ENCODE results near the gene TRERF1. TPM values are rescaled to one million over a fixed set of nuclear protein-coding genes. Genes with fewer than 3 reads are reported as not detected.

TRERF1 gene
- total RNA-seq, 1 donor from 2014 or later = 8.7 TPM

- H3K27ac Mint-ChIP-seq (ENCODE audit: unreplicated experiment) = no peak overlapping the region
- H3K9me3 Mint-ChIP-seq (ENCODE audit: unreplicated experiment) = no peaks in the 10 kb centered on the region
- H3K27me3 Mint-ChIP-seq (ENCODE audit: unreplicated experiment) = peaks cover 2% of the 10 kb centered on the region
- TF ChIP-seq CTCF (IDR thresholded peaks at IDR 0.05; ENCODE audit: unreplicated experiment) = no peak
- DNase-seq (ENCODE audit: low spot score) = no peak
- H3K4me3 Mint-ChIP-seq (ENCODE audit: unreplicated experiment) = no peak overlapping the region
- peaks cover 5% of the 10 kb centered on the region for H3K4me1 Mint-ChIP-seq (ENCODE audit: unreplicated experiment)
- H3K36me3 Mint-ChIP-seq (ENCODE audit: low read depth, unreplicated experiment) = no peaks in the 10 kb centered on the region
These were observed 149.7 kb downstream of the TRERF1 start for GRCh38 chr6:42301986-42302385.

- peaks cover 17% of the 10 kb centered on the region for H3K4me1 Mint-ChIP-seq (ENCODE audit: unreplicated experiment)
- no peaks in the 10 kb centered on the region for H3K9me3 Mint-ChIP-seq (ENCODE audit: unreplicated experiment)
- no peak overlapping the region for H3K27ac Mint-ChIP-seq (ENCODE audit: unreplicated experiment)
- no peak overlapping the region for H3K4me3 Mint-ChIP-seq (ENCODE audit: unreplicated experiment)
- no peaks in the 10 kb centered on the region for H3K36me3 Mint-ChIP-seq (ENCODE audit: low read depth, unreplicated experiment)
- peaks cover 2% of the 10 kb centered on the region for H3K27me3 Mint-ChIP-seq (ENCODE audit: unreplicated experiment)
- TF ChIP-seq CTCF (IDR thresholded peaks at IDR 0.05; ENCODE audit: unreplicated experiment) = no peak
- no peak for DNase-seq (ENCODE audit: low spot score)
These were observed 151.0 kb downstream of the TRERF1 start for GRCh38 chr6:42300701-42301100.

- DNase-seq (ENCODE audit: low spot score) = no peak
- H3K36me3 Mint-ChIP-seq (ENCODE audit: low read depth, unreplicated experiment) = no peaks in the 10 kb centered on the region
- H3K27ac Mint-ChIP-seq (ENCODE audit: unreplicated experiment) = no peak overlapping the region
- H3K4me3 Mint-ChIP-seq (ENCODE audit: unreplicated experiment) = no peak overlapping the region
- no peak for TF ChIP-seq CTCF (IDR thresholded peaks at IDR 0.05; ENCODE audit: unreplicated experiment)
- peaks cover 2% of the 10 kb centered on the region for H3K27me3 Mint-ChIP-seq (ENCODE audit: unreplicated experiment)
- H3K9me3 Mint-ChIP-seq (ENCODE audit: unreplicated experiment) = no peaks in the 10 kb centered on the region
- peaks cover 17% of the 10 kb centered on the region for H3K4me1 Mint-ChIP-seq (ENCODE audit: unreplicated experiment)
These were observed 151.5 kb downstream of the TRERF1 start for GRCh38 chr6:42300185-42300584.

- Mint-ChIP-seq H3K4me1 (ENCODE audit: unreplicated experiment) (peaks cover 29% of the 10 kb centered on the region), H3K4me3 (ENCODE audit: unreplicated experiment) (no peak overlapping the region), H3K27ac (ENCODE audit: unreplicated experiment) (no peak overlapping the region), H3K9me3 (ENCODE audit: unreplicated experiment) (no peaks in the 10 kb centered on the region), H3K36me3 (ENCODE audit: low read depth, unreplicated experiment) (no peaks in the 10 kb centered on the region), H3K27me3 (ENCODE audit: unreplicated experiment) (peaks cover 6% of the 10 kb centered on the region)
- no peak for DNase-seq (ENCODE audit: low spot score)
- TF ChIP-seq CTCF (IDR thresholded peaks at IDR 0.05; ENCODE audit: unreplicated experiment) = no peak
These were observed 154.1 kb downstream of the TRERF1 start for GRCh38 chr6:42297661-42298060.

GRCh38 chr6:42296614-42297013 lies 155.1 kb downstream of the TRERF1 start:
- Mint-ChIP-seq H3K27ac (ENCODE audit: unreplicated experiment) (no peak overlapping the region), H3K4me3 (ENCODE audit: unreplicated experiment) (no peak overlapping the region), H3K27me3 (ENCODE audit: unreplicated experiment) (peaks cover 6% of the 10 kb centered on the region), H3K4me1 (ENCODE audit: unreplicated experiment) (peaks cover 34% of the 10 kb centered on the region), H3K36me3 (ENCODE audit: low read depth, unreplicated experiment) (no peaks in the 10 kb centered on the region), H3K9me3 (ENCODE audit: unreplicated experiment) (no peaks in the 10 kb centered on the region)
- no peak for TF ChIP-seq CTCF (IDR thresholded peaks at IDR 0.05; ENCODE audit: unreplicated experiment)
- DNase-seq (ENCODE audit: low spot score) = no peak
